Measurements from ENCODE around the gene ZNF775. TPM values are rescaled to one million over a fixed set of nuclear protein-coding genes. Genes with fewer than 3 reads are reported as not detected.

The ZNF775 gene
- total RNA-seq (2014; rRNA removed; shearing (Covaris generic); ENCODE audit: low replicate concordance): 8.6 and 10.2 TPM in 2 replicates

DNA sequence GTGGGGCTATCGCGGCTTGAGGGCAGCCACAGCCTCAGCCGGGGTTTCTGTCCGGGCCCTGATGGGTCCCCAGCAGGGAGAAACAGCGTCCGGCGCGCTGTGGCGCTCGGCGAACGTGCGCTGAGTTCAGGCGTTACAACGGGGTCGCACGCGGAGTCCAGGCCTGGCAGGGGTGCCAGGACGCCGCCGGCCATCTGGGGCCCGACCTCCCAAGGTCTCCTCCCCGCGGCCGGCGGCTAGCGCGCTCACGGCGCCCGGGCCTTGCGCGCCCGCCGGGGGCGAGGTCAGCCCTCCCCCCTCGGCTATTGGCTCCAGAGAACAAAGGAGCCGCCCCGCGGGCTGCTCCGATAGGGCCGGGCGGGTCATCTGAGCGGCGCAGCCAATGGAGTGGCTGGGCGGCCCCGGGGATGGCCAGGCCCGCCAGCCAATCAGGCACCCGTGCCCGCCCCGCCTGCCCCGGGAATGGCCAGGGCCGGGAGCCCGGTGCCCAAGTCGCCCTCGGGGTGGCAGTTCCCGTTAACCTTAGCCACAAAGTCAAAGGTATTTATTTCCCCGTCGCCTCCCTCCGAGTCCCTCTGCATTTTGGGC is at the start of gene ZNF775:
ZNF775 (plus strand) TSS at position 478 of the 588 bp plus-strand sequence. CDS start 9,141 bp downstream, outside the sequence.
- in situ Hi-C loops (cut with HindIII; ENCODE audit: low pct_unique_long_range_greater_than_20kb, low sequenced_read_pairs): no loop called here
- DNase-seq (ENCODE audit: low read depth): peak; percentile 97

DNA sequence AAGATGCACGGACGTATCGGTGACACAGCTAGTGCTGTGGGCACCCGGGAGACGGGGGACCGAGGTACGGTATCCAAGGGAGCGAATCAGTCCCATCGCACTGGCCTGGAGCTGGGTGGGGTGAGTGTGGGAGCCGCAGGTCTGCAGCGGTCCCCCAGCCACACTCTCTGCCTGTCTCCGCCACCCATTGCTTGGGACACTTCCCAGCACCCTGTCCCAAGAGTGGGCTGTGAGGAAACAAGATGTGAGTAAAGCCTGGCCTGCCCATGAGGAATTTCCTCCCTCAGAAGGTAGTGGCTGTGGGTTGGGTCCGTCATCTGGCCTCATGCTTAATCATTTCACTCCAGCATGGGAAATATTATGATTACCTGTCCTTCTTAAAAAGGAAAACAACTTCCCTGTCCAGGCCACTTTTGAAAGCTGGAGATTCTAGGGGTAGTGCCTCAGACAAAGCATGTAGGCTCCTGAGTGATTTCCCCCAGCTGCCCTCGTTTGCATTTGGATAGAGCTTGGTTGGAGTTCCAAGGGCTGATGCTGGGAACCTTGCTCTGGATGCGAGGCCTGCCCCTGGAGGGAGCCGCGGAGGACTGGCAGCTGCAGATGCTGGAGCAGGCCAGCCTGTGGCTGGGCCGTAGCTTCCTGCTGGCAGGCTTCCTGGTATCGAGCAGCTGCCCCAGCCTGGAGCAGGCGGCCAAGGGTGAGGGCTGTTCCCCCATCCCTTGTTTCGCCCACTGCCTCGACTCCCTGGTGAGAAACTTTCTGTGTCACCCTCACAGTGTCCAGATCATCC is 49.6 kb upstream of the ZNF775 start:
- no peak for DNase-seq (ENCODE audit: low read depth)
- in situ Hi-C loops (cut with HindIII; ENCODE audit: low pct_unique_long_range_greater_than_20kb, low sequenced_read_pairs): no loop called here

- in situ Hi-C loops (cut with HindIII; ENCODE audit: low pct_unique_long_range_greater_than_20kb, low sequenced_read_pairs): no loop called here
- no peak for DNase-seq (ENCODE audit: low read depth)
Observed at GRCh38 chr7:150330211-150330885, 48.8 kb upstream of the ZNF775 start.

- in situ Hi-C loops (cut with HindIII; ENCODE audit: low pct_unique_long_range_greater_than_20kb, low sequenced_read_pairs): no loop called here
- no peak for DNase-seq (ENCODE audit: low read depth)
Observed at GRCh38 chr7:150332852-150333635, 46.1 kb upstream of the ZNF775 start.

GRCh38 chr7:150333659-150334058 is 45.5 kb upstream of the ZNF775 start:
- no peak for DNase-seq (ENCODE audit: low read depth)
- in situ Hi-C loops (cut with HindIII; ENCODE audit: low pct_unique_long_range_greater_than_20kb, low sequenced_read_pairs): no loop called here

DNA sequence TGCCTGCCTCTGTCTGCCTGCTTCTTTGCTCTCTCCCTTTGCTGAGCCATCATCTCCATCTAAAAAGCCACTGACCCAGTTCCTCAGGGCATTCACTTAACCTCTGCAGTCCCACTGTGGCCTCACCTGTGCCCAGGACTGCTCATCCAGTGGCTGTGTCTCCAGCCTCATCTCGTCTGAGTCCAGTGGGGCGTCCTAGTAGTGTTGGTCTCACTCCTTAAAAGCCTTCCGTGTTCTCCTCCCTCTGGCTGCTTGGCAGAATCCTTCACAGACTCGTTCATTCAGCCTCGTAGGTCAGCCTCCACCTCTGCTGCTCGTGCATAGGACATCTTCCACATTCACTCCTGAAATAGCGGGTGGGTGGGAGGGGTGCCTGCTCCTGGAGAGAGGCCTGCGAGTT is 45.0 kb upstream of the ZNF775 start:
- in situ Hi-C loops (cut with HindIII; ENCODE audit: low pct_unique_long_range_greater_than_20kb, low sequenced_read_pairs): no loop called here
- DNase-seq (ENCODE audit: low read depth): no peak

DNA sequence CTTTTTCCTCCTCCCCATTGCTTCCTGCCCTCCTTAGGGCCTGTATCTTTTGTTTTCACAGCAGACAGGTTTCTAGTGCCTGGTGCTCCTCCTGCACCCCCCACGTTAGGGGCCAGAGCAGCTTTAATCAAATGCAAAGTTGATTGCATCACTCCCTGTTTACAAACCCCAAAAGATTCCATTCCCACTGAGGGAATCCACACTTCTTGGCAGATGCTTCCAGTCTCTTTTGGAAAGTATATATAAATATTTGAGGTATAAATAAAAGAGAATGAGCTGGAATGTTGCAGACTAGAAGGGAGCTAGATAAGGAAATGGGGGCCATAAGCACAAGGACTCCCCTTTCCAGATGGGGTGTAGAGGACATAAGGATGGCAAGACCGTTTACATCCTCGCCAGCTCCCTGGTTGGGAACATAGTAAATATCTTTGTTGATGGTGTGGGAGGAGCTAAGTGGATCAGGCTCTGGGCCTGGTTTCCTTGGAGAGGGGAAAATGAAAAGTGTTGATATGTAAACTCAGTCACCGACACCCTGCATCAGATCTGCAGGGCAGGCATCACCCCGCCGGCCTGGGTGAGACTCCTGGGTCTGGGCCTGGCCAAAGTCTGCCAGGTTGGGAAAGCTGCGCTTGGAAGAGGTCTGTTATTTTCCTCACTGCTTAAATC is 43.9 kb upstream of the ZNF775 start:
- no peak for DNase-seq (ENCODE audit: low read depth)
- in situ Hi-C loops (cut with HindIII; ENCODE audit: low pct_unique_long_range_greater_than_20kb, low sequenced_read_pairs): no loop called here

- no peak for DNase-seq (ENCODE audit: low read depth)
- in situ Hi-C loops (cut with HindIII; ENCODE audit: low pct_unique_long_range_greater_than_20kb, low sequenced_read_pairs): no loop called here
Observed at GRCh38 chr7:150335774-150336112, 43.4 kb upstream of the ZNF775 start.

GRCh38 chr7:150336746-150337145 is 42.4 kb upstream of the ZNF775 start:
- no peak for DNase-seq (ENCODE audit: low read depth)
- in situ Hi-C loops (cut with HindIII; ENCODE audit: low pct_unique_long_range_greater_than_20kb, low sequenced_read_pairs): no loop called here

DNA sequence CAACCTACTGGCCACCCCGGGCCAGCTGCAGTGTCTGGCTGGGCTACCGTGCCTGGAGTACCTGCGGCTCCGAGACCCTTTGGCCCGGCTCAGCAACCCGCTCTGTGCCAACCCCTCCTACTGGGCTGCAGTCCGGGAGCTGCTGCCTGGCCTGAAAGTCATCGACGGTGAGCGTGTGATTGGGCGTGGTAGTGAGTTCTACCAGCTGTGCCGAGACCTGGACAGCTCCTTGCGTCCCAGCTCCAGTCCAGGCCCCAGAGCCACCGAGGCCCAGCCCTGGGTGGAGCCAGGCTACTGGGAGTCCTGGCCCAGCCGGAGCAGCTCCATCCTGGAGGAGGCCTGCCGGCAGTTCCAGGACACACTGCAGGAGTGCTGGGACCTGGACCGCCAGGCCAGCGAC is 42.0 kb upstream of the ZNF775 start:
- in situ Hi-C loops (cut with HindIII; ENCODE audit: low pct_unique_long_range_greater_than_20kb, low sequenced_read_pairs): no loop called here
- no peak for DNase-seq (ENCODE audit: low read depth)

DNA sequence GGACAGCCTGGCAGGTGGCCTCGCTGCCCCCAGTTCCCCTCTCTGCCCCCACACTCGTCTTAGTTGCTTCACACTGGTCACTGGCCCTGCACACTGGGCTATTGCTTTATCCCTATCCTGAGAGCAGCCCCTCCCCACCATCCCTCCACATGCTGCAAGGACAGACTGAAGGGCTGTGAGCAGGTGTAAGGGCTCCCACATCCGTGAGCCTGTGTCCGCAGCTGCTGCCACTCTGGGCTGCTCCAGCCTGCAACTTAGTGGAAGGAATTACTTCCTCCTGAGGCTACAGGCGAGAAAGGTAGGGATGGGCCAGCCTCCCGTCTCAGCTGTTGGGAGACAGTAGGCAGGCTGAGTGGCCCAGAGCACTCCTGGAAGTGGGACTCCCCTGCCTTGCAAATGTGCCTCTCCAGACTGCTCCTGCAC is 41.5 kb upstream of the ZNF775 start:
- in situ Hi-C loops (cut with HindIII; ENCODE audit: low pct_unique_long_range_greater_than_20kb, low sequenced_read_pairs): no loop called here
- no peak for DNase-seq (ENCODE audit: low read depth)

GRCh38 chr7:150338166-150338829 is 40.8 kb upstream of the ZNF775 start:
- no peak for DNase-seq (ENCODE audit: low read depth)
- in situ Hi-C loops (cut with HindIII; ENCODE audit: low pct_unique_long_range_greater_than_20kb, low sequenced_read_pairs): no loop called here

- in situ Hi-C loops (cut with HindIII; ENCODE audit: low pct_unique_long_range_greater_than_20kb, low sequenced_read_pairs): no loop called here
- DNase-seq (ENCODE audit: low read depth): peak; percentile 80
Observed at GRCh38 chr7:150339409-150339809, 39.7 kb upstream of the ZNF775 start.

- peak; percentile 33 for DNase-seq (ENCODE audit: low read depth)
- in situ Hi-C loops (cut with HindIII; ENCODE audit: low pct_unique_long_range_greater_than_20kb, low sequenced_read_pairs): no loop called here
Observed at GRCh38 chr7:150340024-150340749, 38.9 kb upstream of the ZNF775 start.

GRCh38 chr7:150340875-150341262 is 38.3 kb upstream of the ZNF775 start:
- in situ Hi-C loops (cut with HindIII; ENCODE audit: low pct_unique_long_range_greater_than_20kb, low sequenced_read_pairs): no loop called here
- no peak for DNase-seq (ENCODE audit: low read depth)

- in situ Hi-C loops (cut with HindIII; ENCODE audit: low pct_unique_long_range_greater_than_20kb, low sequenced_read_pairs): no loop called here
- DNase-seq (ENCODE audit: low read depth): no peak
Observed at GRCh38 chr7:150341263-150342120, 37.6 kb upstream of the ZNF775 start, which contains the start of gene RARRES2. Gene RARRES2 (minus strand): TSS chr7:150341629. CDS start chr7:150340609, 1,020 bp downstream.

All from Caki2 (cell line).